Fibroblast of lung (primary cell): Measurements from ENCODE around the gene SFRP5.

Experiments used
- CTCF ChIP-seq, 2 donors: IDR thresholded peaks in 1 of 2; conservative IDR thresholded peaks in 1 of 2; 1 replicate in 1 of 2; 2 replicates in 1 of 2; pipeline ENCODE4 v1.5.1; 2011 to 2012; ENCODE audit warnings: low read length in 2 of 2, control low read depth in 1 of 2, inconsistent platforms in 1 of 2, low read depth in 1 of 2, mild to moderate bottlenecking in 1 of 2
- EZH2 ChIP-seq: IDR thresholded peaks from 2 replicates; pipeline ENCODE4 v1.5.1; 2012; ENCODE audit warnings: low read length, control low read depth, mild to moderate bottlenecking; ENCODE audit errors: missing control alignments

GRCh38 chr10:97812696-97813095 lies 40.9 kb upstream of the SFRP5 start:
- TF ChIP-seq CTCF (conservative IDR thresholded peaks at IDR 0.05 in 1 of 2, IDR thresholded peaks at IDR 0.05 in 1 of 2; ENCODE audit: low read depth in 1 of 2, low read length in 2 of 2) (no peak), EZH2 (no peak)
